Fibroblast of lung (primary cell): Measurements from ENCODE around the gene G3BP2. TPM values are rescaled to one million over a fixed set of nuclear protein-coding genes. Genes with fewer than 3 reads are reported as not detected.
"Not testable (repeated sequence)": the region's sequence is repeated elsewhere in the genome, so short reads cannot be mapped to it uniquely, and the experiment has no call there.

Experiments
- DNase-seq, 2 donors: peaks; one replicate each; pipeline versions ENCODE4 v3.0.0 to v3.0.0-alpha.2; 2010; ENCODE audit warnings: low read depth in 2 of 2
- H2AFZ ChIP-seq: 2 replicates; pipeline ENCODE4 v1.5.1; 2012; ENCODE audit warnings: low read length, control low read depth, inconsistent platforms
- H3K27ac ChIP-seq: 2 replicates; pipeline ENCODE4 v1.5.1; 2011; ENCODE audit warnings: low read length, control low read depth; ENCODE audit not compliant: insufficient read depth
- H3K27me3 ChIP-seq: 2 replicates; pipeline ENCODE4 v1.5.1; 2011; ENCODE audit warnings: mild to moderate bottlenecking, low read length; ENCODE audit not compliant: control insufficient read depth, insufficient read depth
- H3K36me3 ChIP-seq: 2 replicates; pipeline ENCODE4 v1.5.1; 2011; ENCODE audit warnings: low read length; ENCODE audit not compliant: control insufficient read depth, insufficient read depth
- H3K4me1 ChIP-seq: 2 replicates; pipeline ENCODE4 v1.5.1; 2011; ENCODE audit warnings: low read length; ENCODE audit not compliant: control insufficient read depth, insufficient read depth; ENCODE audit errors: extremely low read depth
- H3K4me2 ChIP-seq: 2 replicates; pipeline ENCODE4 v1.5.1; 2011; ENCODE audit warnings: low read length, control low read depth; ENCODE audit not compliant: insufficient read depth; ENCODE audit errors: extremely low read depth
- H3K4me3 ChIP-seq, 4 experiments: fragments of 200-600 bp in 1 of 4; sonication (generic) in 1 of 4; replicated peaks in 1 of 4; 2 replicates each; pipeline ENCODE4 v1.5.1; 2011 to 2016; ENCODE audit warnings: low read length in 4 of 4, low read depth in 3 of 4, mild to moderate bottlenecking in 3 of 4, control low read depth in 2 of 4, inconsistent platforms in 1 of 4, mixed read lengths in 1 of 4; ENCODE audit not compliant: insufficient read depth in 1 of 4; ENCODE audit errors: control extremely low read depth in 1 of 4
- H3K79me2 ChIP-seq: 2 replicates; pipeline ENCODE4 v1.5.1; 2012; ENCODE audit warnings: mild to moderate bottlenecking, low read length, inconsistent platforms; ENCODE audit not compliant: control insufficient read depth, insufficient read depth
- H3K9ac ChIP-seq: 2 replicates; pipeline ENCODE4 v1.5.1; 2011; ENCODE audit warnings: mild to moderate bottlenecking, low read length, control low read depth; ENCODE audit not compliant: insufficient read depth
- H3K9me3 ChIP-seq: 2 replicates; pipeline ENCODE4 v1.5.1; 2012; ENCODE audit warnings: low read depth, low read length; ENCODE audit not compliant: control insufficient read depth, insufficient read depth
- H4K20me1 ChIP-seq: 2 replicates; pipeline ENCODE4 v1.5.1; 2011; ENCODE audit warnings: low read length; ENCODE audit not compliant: control insufficient read depth, insufficient read depth; ENCODE audit errors: extremely low read depth
- EZH2 ChIP-seq: IDR thresholded peaks from 2 replicates; pipeline ENCODE4 v1.5.1; 2012; ENCODE audit warnings: low read length, control low read depth, mild to moderate bottlenecking; ENCODE audit errors: missing control alignments
- polyA plus RNA-seq, 2 donors: library from polyadenylated mRNA; depleted of rRNA in 1 of 2; stranded (reverse) in 1 of 2; unstranded in 1 of 2; fragments of >200 nt; gene quantifications; 2 replicates each; pipeline ENCODE4 v1.2.1, GENCODE V29; 2011 to 2012; ENCODE audit warnings: missing spikeins in 1 of 2
- total RNA-seq: library from RNA; depleted of rRNA; stranded (reverse); fragments of >200 nt; gene quantifications from 2 replicates; pipeline ENCODE4 v1.2.1, GENCODE V29; 2014
- TF ChIP-seq, protein P1 (sequence below), 2 donors: IDR thresholded peaks in 1 of 2; conservative IDR thresholded peaks in 1 of 2; 1 replicate in 1 of 2; 2 replicates in 1 of 2; pipeline ENCODE4 v1.5.1; 2011 to 2012; ENCODE audit warnings: low read length in 2 of 2, control low read depth in 1 of 2, inconsistent platforms in 1 of 2, low read depth in 1 of 2, mild to moderate bottlenecking in 1 of 2

G3BP2 gene
- total and polyA plus RNA-seq, 2 donors (not counting 1 experiment from before 2014, with no cell fraction given), result 143 TPM

DNA sequence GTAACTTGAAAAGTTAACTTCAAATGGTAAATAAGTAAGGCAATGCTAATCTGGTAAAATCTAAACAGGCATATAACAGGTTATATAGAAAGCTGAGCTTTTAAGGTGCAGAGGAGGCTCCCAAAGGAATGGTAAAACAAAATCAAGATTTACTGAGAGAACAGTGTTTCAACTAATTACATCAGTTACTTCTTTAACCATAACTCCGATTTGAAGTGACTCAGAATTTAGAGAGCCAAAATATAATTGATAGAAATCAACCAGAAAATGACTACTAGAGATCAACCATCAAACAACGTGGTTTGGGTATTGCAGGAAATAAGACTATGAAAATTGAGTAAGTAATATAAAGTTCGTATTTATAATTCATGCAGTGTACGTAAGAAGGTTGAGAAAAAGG lies 6.9 kb downstream of the G3BP2 start:
- TF ChIP-seq EZH2, result no peak
- TF ChIP-seq, protein P1, sequence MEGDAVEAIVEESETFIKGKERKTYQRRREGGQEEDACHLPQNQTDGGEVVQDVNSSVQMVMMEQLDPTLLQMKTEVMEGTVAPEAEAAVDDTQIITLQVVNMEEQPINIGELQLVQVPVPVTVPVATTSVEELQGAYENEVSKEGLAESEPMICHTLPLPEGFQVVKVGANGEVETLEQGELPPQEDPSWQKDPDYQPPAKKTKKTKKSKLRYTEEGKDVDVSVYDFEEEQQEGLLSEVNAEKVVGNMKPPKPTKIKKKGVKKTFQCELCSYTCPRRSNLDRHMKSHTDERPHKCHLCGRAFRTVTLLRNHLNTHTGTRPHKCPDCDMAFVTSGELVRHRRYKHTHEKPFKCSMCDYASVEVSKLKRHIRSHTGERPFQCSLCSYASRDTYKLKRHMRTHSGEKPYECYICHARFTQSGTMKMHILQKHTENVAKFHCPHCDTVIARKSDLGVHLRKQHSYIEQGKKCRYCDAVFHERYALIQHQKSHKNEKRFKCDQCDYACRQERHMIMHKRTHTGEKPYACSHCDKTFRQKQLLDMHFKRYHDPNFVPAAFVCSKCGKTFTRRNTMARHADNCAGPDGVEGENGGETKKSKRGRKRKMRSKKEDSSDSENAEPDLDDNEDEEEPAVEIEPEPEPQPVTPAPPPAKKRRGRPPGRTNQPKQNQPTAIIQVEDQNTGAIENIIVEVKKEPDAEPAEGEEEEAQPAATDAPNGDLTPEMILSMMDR (conservative IDR thresholded peaks at IDR 0.05 in 1 of 2, IDR thresholded peaks at IDR 0.05 in 1 of 2; ENCODE audit: low read depth in 1 of 2, low read length in 2 of 2), result no peak
- Histone ChIP-seq H4K20me1 (peaks cover 4% of the 10 kb centered on the region), H3K4me2 (no peak overlapping the region), H3K27ac (no peak overlapping the region), H3K4me1 (peaks cover 5% of the 10 kb centered on the region), H3K36me3 (no peaks in the 10 kb centered on the region), H2AFZ (no peak overlapping the region), H3K4me3 (no peak overlapping the region), H3K79me2 (peaks cover 88% of the 10 kb centered on the region), H3K27me3 (no peaks in the 10 kb centered on the region), H3K9ac (no peak overlapping the region), H3K9me3 (no peaks in the 10 kb centered on the region)
- peak in 1 of 2 donors; percentile 52 for DNase-seq

DNA sequence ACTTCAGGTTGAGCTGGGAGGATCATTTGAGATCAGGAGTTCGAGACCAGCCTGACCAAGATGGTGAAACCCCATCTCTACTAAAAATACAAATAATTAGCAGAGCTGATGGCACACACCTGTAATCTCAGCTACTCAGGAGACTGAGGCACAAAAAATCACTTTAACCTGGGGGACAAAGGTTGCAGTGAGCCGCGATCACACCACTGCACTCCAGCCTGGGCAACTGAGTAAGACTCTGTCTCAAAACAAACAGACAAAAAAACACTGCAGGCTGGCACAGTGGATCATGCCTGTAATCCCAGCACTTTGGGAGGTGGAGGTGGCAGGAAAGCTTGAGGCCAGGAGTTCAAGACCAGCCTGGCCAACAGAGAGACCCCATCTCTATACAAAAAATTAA lies 8.6 kb downstream of the G3BP2 start:
- not testable (repeated sequence) for DNase-seq, H3K36me3 ChIP-seq, H3K9me3 ChIP-seq, H3K4me3 ChIP-seq, H3K4me1 ChIP-seq, H3K27ac ChIP-seq, H2AFZ ChIP-seq, H4K20me1 ChIP-seq, H3K27me3 ChIP-seq, H3K4me2 ChIP-seq, H3K9ac ChIP-seq
- H3K79me2 ChIP-seq, result peaks cover 82% of the 10 kb centered on the region

DNA sequence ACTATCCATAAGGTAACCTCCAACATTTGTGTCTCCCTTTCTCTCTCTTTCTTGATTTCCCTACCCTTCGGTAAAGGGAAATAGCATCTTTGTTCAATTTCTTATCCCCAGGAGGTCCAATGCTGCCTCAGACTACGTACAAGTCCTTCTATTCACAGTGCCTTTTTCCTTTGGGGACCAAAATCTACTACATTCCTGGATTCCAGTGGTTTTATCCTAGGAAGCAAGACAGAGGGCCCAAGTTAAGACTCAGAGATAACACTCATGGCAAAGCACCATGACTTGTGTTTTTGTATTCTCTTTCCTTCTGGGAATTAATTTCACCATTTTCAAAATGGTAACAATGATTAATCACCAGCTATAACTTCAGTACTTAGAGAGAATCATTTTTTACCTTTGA lies 10.6 kb downstream of the G3BP2 start:
- H3K4me3 ChIP-seq, result no peak overlapping the region
- H3K4me1 ChIP-seq, result peaks cover 10% of the 10 kb centered on the region
- H3K27ac ChIP-seq, result no peak overlapping the region
- H3K36me3 ChIP-seq, result peaks cover 4% of the 10 kb centered on the region
- TF ChIP-seq, protein P1 (conservative IDR thresholded peaks at IDR 0.05 in 1 of 2, IDR thresholded peaks at IDR 0.05 in 1 of 2; ENCODE audit: low read depth in 1 of 2, low read length in 2 of 2), result no peak
- no peak for TF ChIP-seq EZH2
- no peaks in the 10 kb centered on the region for H3K27me3 ChIP-seq
- peaks cover 69% of the 10 kb centered on the region for H3K79me2 ChIP-seq
- peak in 1 of 2 donors; percentile 59 for DNase-seq
- no peak overlapping the region for H3K9ac ChIP-seq
- no peak overlapping the region for H3K4me2 ChIP-seq
- H4K20me1 ChIP-seq, result no peaks in the 10 kb centered on the region
- H3K9me3 ChIP-seq, result no peaks in the 10 kb centered on the region
- H2AFZ ChIP-seq, result no peak overlapping the region
